ENCODE results near the gene TREML4.

TREML4 gene

GRCh38 chr6:41200901-41201763, 27.0 kb upstream of the TREML4 start, which contains the start of gene TREML2:
Gene TREML2 (minus strand): TSS chr6:41201149. CDS start chr6:41201008, 141 bp downstream.
- H3K9me3 ChIP-seq (ENCODE audit: control insufficient read depth, insufficient read depth, low read depth, low read length) = no peaks in the 10 kb centered on the region
- POLR2A ChIA-PET = no interaction called here
- H3K27ac ChIP-seq (ENCODE audit: extremely low read depth, low read depth, low read length) = no peak within 1 kb of the TSS
- no peak within 1 kb of the TSS for H3K4me3 ChIP-seq (ENCODE audit: low read depth, low read length)
- no peaks in the 10 kb centered on the region for H3K36me3 ChIP-seq (ENCODE audit: control insufficient read depth in 2 of 2, insufficient read depth in 1 of 2, low read length in 2 of 2)
- TF ChIP-seq ZFP3 (tag by site-specific recombination; IDR thresholded peaks at IDR 0.05; ENCODE audit: low read depth) (no peak), KLF1 (tag by site-specific recombination; IDR thresholded peaks at IDR 0.05) (peak; percentile 91)
- CTCF ChIA-PET = interaction anchor here (0.9 to 1.6 kb wide), 4 partner anchors 9 to 177 kb away, joined by 3 to 7 read pairs (median 6); no protein-coding TSS in a partner anchor
- H3K4me1 ChIP-seq (ENCODE audit: control insufficient read depth, insufficient read depth, low read length) = no peaks in the 10 kb centered on the region

- TF ChIP-seq ZNF473 (tag by site-specific recombination; IDR thresholded peaks at IDR 0.05) = 0 out of 2 replicates have a peak, but pooled peaks have one; percentile 40
- no peak for TF ChIP-seq SCRT1 (tag by site-specific recombination; IDR thresholded peaks at IDR 0.05; ENCODE audit: borderline replicate concordance)
- H3K4me3 ChIP-seq (ENCODE audit: low read depth, low read length) = no peak overlapping the region
- H3K9me3 ChIP-seq (ENCODE audit: control insufficient read depth, insufficient read depth, low read depth, low read length) = no peaks in the 10 kb centered on the region
- ChIA-PET POLR2A (no interaction called here), CTCF (interaction anchor here (0.7 to 1.6 kb wide), 4 partner anchors 10 to 844 kb away, joined by 3 to 6 read pairs (median 4); partner anchors contain the start of gene TREML4)
- no peak overlapping the region for H3K27ac ChIP-seq (ENCODE audit: extremely low read depth, low read depth, low read length)
- H3K36me3 ChIP-seq (ENCODE audit: control insufficient read depth in 2 of 2, insufficient read depth in 1 of 2, low read length in 2 of 2) = no peaks in the 10 kb centered on the region
- H3K4me1 ChIP-seq (ENCODE audit: control insufficient read depth, insufficient read depth, low read length) = no peaks in the 10 kb centered on the region
Observed at GRCh38 chr6:41201764-41202173, 26.4 kb upstream of the TREML4 start.

- Histone ChIP-seq H3K36me3 (ENCODE audit: control insufficient read depth in 2 of 2, insufficient read depth in 1 of 2, low read length in 2 of 2) (no peaks in the 10 kb centered on the region), H3K9me3 (ENCODE audit: control insufficient read depth, insufficient read depth, low read depth, low read length) (no peaks in the 10 kb centered on the region), H3K4me1 (ENCODE audit: control insufficient read depth, insufficient read depth, low read length) (no peaks in the 10 kb centered on the region), H3K27ac (ENCODE audit: extremely low read depth, low read depth, low read length) (no peak overlapping the region), H3K4me3 (ENCODE audit: low read depth, low read length) (no peak overlapping the region)
- ChIA-PET POLR2A (no interaction called here), CTCF (interaction anchor here (1.5 to 2.0 kb wide), 2 partner anchors 22 to 75 kb away, joined by 3 to 4 read pairs; no protein-coding TSS in a partner anchor)
- TF ChIP-seq ZNF521 (tag by site-specific recombination; IDR thresholded peaks at IDR 0.05) (no peak), ZNF221 (tag by site-specific recombination; IDR thresholded peaks at IDR 0.05; ENCODE audit: borderline replicate concordance) (no peak)
Observed at GRCh38 chr6:41204156-41204555, 24.0 kb upstream of the TREML4 start.

GRCh38 chr6:41208439-41209106, 19.6 kb upstream of the TREML4 start:
- CTCF ChIA-PET = no interaction called here
- Histone ChIP-seq H3K27ac (ENCODE audit: extremely low read depth, low read depth, low read length) (no peak overlapping the region), H3K4me1 (ENCODE audit: control insufficient read depth, insufficient read depth, low read length) (no peaks in the 10 kb centered on the region), H3K9me3 (ENCODE audit: control insufficient read depth, insufficient read depth, low read depth, low read length) (no peaks in the 10 kb centered on the region), H3K36me3 (ENCODE audit: control insufficient read depth in 2 of 2, insufficient read depth in 1 of 2, low read length in 2 of 2) (no peaks in the 10 kb centered on the region), H3K4me3 (ENCODE audit: low read depth, low read length) (no peak overlapping the region)
- POLR2A ChIA-PET = no interaction called here
- TF ChIP-seq ZNF623 (tag by site-specific recombination; IDR thresholded peaks at IDR 0.05) (no peak), ZNF792 (tag by site-specific recombination; IDR thresholded peaks at IDR 0.05) (no peak), ELK4 (IDR thresholded peaks at IDR 0.05; ENCODE audit: borderline replicate concordance, low read depth, low read length) (no peak), ZNF639 (tag by site-specific recombination; IDR thresholded peaks at IDR 0.05) (no peak), HOXD13 (CRISPR knock-in tag; IDR thresholded peaks at IDR 0.05; ENCODE audit: borderline replicate concordance) (no peak), HOXC10 (CRISPR knock-in tag; IDR thresholded peaks at IDR 0.05) (no peak), ZNF2 (tag by site-specific recombination; IDR thresholded peaks at IDR 0.05) (no peak), SALL2 (tag by site-specific recombination; IDR thresholded peaks at IDR 0.05; ENCODE audit: borderline replicate concordance) (no peak), KLF7 (tag by site-specific recombination; IDR thresholded peaks at IDR 0.05; ENCODE audit: borderline replicate concordance) (no peak), TSHZ1 (tag by site-specific recombination; IDR thresholded peaks at IDR 0.05; ENCODE audit: borderline replicate concordance) (no peak), ZNF585B (tag by site-specific recombination; IDR thresholded peaks at IDR 0.05) (no peak), KLF17 (tag by site-specific recombination; IDR thresholded peaks at IDR 0.05) (no peak)
